Osteocyte (in vitro differentiated cells): ENCODE results near the gene ANKRD22. TPM values are rescaled to one million over a fixed set of nuclear protein-coding genes. Genes with fewer than 3 reads are reported as not detected.

ENCODE experiments used
- DNase-seq: peaks from one replicate; pipeline ENCODE4 v3.0.0; 2021; ENCODE audit warnings: mixed read lengths; ENCODE audit not compliant: unreplicated experiment; ENCODE audit errors: extremely low spot score
- H3K27ac Mint-ChIP-seq: one replicate; pipeline ENCODE4 v1.8.0; 2021; ENCODE audit warnings: mild to moderate bottlenecking, mixed read lengths; ENCODE audit not compliant: unreplicated experiment
- H3K27me3 Mint-ChIP-seq: one replicate; pipeline ENCODE4 v1.8.0; 2021; ENCODE audit warnings: mixed read lengths; ENCODE audit not compliant: unreplicated experiment
- H3K36me3 Mint-ChIP-seq: one replicate; pipeline ENCODE4 v1.8.0; 2021; ENCODE audit warnings: mixed read lengths; ENCODE audit not compliant: unreplicated experiment
- H3K4me1 Mint-ChIP-seq: one replicate; pipeline ENCODE4 v1.8.0; 2021; ENCODE audit warnings: mixed read lengths; ENCODE audit not compliant: unreplicated experiment
- H3K4me3 Mint-ChIP-seq: one replicate; pipeline ENCODE4 v1.8.0; 2021; ENCODE audit warnings: mild to moderate bottlenecking, moderate library complexity, mixed read lengths; ENCODE audit not compliant: unreplicated experiment
- H3K9me3 Mint-ChIP-seq: one replicate; pipeline ENCODE4 v1.8.0; 2021; ENCODE audit warnings: mixed read lengths; ENCODE audit not compliant: unreplicated experiment
- total RNA-seq: library from RNA; stranded (reverse); gene quantifications from 2 replicates; pipeline ENCODE4 v1.2.1, GENCODE V29; 2021
- TF ChIP-seq, protein P1 (sequence below): fragments of 200-600 bp; sonication (generic); IDR thresholded peaks from 2 replicates; pipeline ENCODE4 v1.5.0; 2021; ENCODE audit warnings: antibody characterized with exemption, mild to moderate bottlenecking, moderate library complexity

Gene ANKRD22
- total RNA-seq, 1 donor from 2014 or later: not detected

DNA sequence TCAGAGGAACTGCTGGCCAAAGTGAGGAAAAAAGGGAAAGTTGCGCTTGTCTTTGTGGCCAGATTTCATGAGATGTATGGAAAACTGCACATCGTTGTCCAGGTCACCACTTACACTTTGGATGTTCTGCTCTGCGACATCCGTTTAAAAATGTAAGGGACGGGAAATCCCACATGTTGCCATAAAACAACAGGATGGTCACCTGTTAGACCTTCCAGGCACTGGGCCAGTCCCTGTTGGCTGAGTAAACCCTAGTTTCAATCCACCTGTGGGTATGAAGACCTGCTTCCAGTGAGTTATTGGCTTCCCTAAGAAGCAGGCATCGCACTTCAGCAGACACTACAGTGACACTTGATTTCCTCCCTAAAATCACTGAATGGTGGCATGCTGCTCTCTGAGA, 25.7 kb upstream of the ANKRD22 start:
- Mint-ChIP-seq H3K4me1 (peaks cover 20% of the 10 kb centered on the region), H3K27ac (no peak overlapping the region), H3K4me3 (no peak overlapping the region), H3K36me3 (no peaks in the 10 kb centered on the region), H3K9me3 (no peaks in the 10 kb centered on the region), H3K27me3 (peaks cover 4% of the 10 kb centered on the region)
- TF ChIP-seq, protein P1, sequence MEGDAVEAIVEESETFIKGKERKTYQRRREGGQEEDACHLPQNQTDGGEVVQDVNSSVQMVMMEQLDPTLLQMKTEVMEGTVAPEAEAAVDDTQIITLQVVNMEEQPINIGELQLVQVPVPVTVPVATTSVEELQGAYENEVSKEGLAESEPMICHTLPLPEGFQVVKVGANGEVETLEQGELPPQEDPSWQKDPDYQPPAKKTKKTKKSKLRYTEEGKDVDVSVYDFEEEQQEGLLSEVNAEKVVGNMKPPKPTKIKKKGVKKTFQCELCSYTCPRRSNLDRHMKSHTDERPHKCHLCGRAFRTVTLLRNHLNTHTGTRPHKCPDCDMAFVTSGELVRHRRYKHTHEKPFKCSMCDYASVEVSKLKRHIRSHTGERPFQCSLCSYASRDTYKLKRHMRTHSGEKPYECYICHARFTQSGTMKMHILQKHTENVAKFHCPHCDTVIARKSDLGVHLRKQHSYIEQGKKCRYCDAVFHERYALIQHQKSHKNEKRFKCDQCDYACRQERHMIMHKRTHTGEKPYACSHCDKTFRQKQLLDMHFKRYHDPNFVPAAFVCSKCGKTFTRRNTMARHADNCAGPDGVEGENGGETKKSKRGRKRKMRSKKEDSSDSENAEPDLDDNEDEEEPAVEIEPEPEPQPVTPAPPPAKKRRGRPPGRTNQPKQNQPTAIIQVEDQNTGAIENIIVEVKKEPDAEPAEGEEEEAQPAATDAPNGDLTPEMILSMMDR: no peak
- DNase-seq: no peak

DNA sequence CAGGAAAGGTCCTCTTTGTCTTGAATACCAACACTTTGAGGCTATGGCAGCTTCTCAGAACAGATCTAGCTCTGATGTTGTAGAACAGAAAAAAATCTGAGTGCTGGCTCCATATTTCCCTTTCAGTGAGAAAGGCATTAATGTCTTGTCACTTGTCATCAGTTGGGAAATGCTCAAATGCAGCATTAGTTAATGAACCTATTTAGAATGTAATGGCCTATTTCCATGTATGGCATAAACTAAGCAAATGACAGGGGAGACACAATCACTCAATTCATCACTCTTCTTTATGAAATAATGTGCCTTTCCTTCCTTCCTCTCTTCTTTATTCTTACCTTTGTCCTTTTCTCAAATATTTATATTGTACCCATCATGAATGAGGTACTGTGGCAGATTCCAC, 23.4 kb upstream of the ANKRD22 start:
- H3K4me3 Mint-ChIP-seq: no peak overlapping the region
- H3K27ac Mint-ChIP-seq: no peak overlapping the region
- no peak for DNase-seq
- TF ChIP-seq, protein P1: no peak
- H3K36me3 Mint-ChIP-seq: no peaks in the 10 kb centered on the region
- peaks cover 4% of the 10 kb centered on the region for H3K4me1 Mint-ChIP-seq
- no peaks in the 10 kb centered on the region for H3K9me3 Mint-ChIP-seq
- H3K27me3 Mint-ChIP-seq: peaks cover 4% of the 10 kb centered on the region

DNA sequence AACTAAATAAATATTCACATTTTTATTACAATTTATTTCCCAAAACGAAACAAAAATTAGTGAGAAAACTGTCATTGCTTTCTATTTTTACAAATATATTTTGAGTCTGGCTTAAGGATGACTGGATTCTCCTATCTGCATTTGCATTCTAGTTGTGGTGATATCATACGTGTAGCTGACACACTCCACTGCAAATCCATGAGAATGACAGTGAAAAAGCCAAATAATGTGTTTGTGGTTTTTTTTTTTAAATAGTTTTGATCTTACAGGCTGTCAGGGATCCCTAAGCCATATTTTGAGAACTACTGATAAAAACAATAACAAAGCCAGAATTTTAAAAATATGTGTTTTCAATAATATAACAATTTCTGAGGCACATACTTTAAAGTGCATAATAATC, 22.6 kb upstream of the ANKRD22 start:
- TF ChIP-seq, protein P1: no peak
- Mint-ChIP-seq H3K9me3 (no peaks in the 10 kb centered on the region), H3K36me3 (no peaks in the 10 kb centered on the region), H3K4me3 (no peak overlapping the region), H3K27me3 (peaks cover 4% of the 10 kb centered on the region), H3K4me1 (no peaks in the 10 kb centered on the region), H3K27ac (no peak overlapping the region)
- no peak for DNase-seq

DNA sequence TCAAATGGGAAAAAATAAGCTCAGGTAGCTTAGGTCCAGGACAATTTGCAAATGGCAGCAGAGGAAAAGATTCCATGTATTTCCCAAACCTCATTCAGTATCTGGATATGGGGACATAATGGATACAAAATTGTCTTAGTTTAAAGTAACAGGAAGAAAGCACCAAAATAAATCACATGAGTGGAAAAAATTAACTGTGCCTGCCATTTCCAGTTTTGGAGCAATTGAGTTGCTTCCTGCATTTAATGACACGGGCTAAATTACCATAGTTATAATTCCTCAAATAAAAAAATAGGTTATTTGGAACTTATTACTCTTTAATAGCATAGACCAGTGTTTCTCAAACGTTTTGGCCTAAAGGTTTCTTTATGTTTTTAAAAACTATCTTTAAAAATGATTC, 22.1 kb upstream of the ANKRD22 start:
- Mint-ChIP-seq H3K36me3 (no peaks in the 10 kb centered on the region), H3K27ac (no peak overlapping the region), H3K4me1 (no peaks in the 10 kb centered on the region), H3K27me3 (peaks cover 4% of the 10 kb centered on the region), H3K4me3 (no peak overlapping the region), H3K9me3 (no peaks in the 10 kb centered on the region)
- no peak for DNase-seq
- TF ChIP-seq, protein P1: no peak

DNA sequence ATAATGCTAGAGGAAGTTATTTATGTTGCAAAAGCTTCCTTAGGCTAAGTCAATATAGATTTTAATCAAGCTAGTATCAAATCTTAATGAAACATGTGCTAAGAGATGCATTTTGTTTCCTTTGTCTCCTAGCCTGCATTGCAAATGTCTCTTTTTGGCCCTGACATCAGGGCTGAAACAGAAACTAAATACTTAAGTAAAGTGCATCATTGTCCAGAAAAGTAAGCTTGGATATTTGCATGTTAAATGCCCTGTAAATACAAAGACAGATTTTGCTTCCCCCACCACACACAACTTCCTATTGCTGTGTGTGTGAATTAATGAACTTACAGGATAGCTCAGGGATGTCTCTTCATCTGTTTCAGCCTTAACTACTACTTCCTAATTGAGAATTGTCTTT, 18.4 kb upstream of the ANKRD22 start:
- H3K27me3 Mint-ChIP-seq: peaks cover 11% of the 10 kb centered on the region
- H3K36me3 Mint-ChIP-seq: no peaks in the 10 kb centered on the region
- no peaks in the 10 kb centered on the region for H3K4me1 Mint-ChIP-seq
- TF ChIP-seq, protein P1: no peak
- no peak for DNase-seq
- H3K4me3 Mint-ChIP-seq: no peak overlapping the region
- H3K9me3 Mint-ChIP-seq: no peaks in the 10 kb centered on the region
- no peak overlapping the region for H3K27ac Mint-ChIP-seq
